GM12873 (cell line): ENCODE data around the gene TUBE1.

Experiments
- CTCF ChIP-seq: IDR thresholded peaks from 2 replicates; pipeline ENCODE4 v1.5.1; 2012; ENCODE audit warnings: low read depth, mild to moderate bottlenecking, moderate library complexity, low read length, control low read depth; ENCODE audit not compliant: insufficient read depth; ENCODE audit errors: missing control alignments

TUBE1 gene

GRCh38 chr6:112096901-112097300, 9.6 kb upstream of the TUBE1 start:
- TF ChIP-seq CTCF = no peak

DNA sequence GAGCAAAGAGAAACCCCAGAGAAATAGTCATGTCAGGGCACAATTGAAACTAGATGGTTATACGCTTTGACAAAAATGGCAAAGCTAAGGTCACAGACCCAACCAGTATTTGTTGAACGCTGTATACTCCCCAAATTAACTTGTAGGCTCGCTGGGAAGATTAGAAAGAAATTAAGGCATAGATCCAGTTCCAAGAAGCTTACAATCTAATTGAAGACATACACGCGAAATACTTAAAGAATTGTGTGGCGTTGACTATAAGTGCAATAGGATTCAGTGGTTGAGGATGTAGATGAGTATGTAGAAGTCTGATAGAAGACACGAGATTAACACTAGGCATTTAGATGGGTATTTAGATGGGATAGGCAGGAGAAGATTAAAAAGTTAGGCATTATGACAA, 634 bp upstream of the TUBE1 start:
- no peak for TF ChIP-seq CTCF

- no peak for TF ChIP-seq CTCF
Observed at GRCh38 chr6:112086744-112087135, 542 bp downstream of the TUBE1 start.

GRCh38 chr6:112085286-112086065, 1.8 kb downstream of the TUBE1 start:
- no peak for TF ChIP-seq CTCF

DNA sequence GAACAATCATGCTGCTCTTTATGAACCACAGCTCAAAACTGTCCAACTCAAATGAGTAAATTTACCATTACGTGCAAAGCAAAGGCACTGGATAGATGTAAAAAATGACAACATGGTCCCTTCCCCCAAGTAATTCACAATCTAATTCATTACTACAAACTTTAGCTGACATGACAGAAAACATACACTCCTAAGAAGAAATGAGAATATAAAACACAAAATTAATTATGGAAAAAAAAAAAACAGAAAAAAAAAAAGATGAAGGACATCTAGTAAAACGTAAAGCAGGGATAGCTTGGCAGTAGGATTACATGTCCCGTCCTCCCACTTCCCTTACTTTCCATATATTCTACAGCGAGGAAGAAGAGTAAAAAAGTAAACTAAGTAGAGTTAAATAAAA, 5.7 kb downstream of the TUBE1 start:
- no peak for TF ChIP-seq CTCF

- no peak for TF ChIP-seq CTCF
Observed at GRCh38 chr6:112066606-112067005, 20.7 kb downstream of the TUBE1 start.

DNA sequence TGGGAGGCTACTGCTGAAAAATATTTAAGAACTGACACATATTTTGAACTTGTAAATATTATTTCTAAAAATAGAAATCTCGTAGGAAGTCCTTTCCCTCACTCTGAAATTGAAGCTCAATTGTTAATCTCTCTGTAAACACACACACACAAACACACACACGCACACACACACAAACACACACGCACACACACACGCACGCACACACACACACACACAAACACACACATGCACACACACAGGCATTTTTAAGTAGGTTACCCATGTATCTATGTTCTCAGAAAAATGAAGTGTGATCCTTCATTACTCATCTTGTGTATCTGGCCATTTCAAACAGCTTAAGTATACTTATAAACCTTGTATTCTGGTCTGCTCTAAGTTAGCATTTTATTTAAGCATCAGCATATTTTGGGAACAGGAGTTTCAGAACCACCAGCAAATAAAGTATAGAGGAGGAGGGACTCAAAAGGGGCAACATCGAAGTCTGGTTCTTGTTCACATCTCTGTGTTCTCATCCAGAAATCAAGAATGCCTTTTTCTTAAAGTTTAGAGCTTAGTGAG, 21.8 kb downstream of the TUBE1 start:
- no peak for TF ChIP-seq CTCF
